GM12878 (cell line): ENCODE measurements around the gene ANP32E. TPM values are rescaled to one million over a fixed set of nuclear protein-coding genes. Genes with fewer than 3 reads are reported as not detected.

ENCODE experiments used
- ASH2L ChIP-seq: fragments of 300-600, 200-600 bp; sonication (generic); IDR thresholded peaks from 2 replicates; pipeline ENCODE4 v1.6.1; 2017; ENCODE audit warnings: low read depth, mild to moderate bottlenecking, borderline replicate concordance
- BACH1 ChIP-seq: fragments of 450-650 bp; IDR thresholded peaks from 2 replicates; pipeline ENCODE4 v1.6.1; 2017; ENCODE audit warnings: mild to moderate bottlenecking, borderline replicate concordance
- NFXL1 ChIP-seq: fragments of 450-650 bp; IDR thresholded peaks from 2 replicates; pipeline ENCODE4 v1.6.1; 2017; ENCODE audit warnings: antibody characterized with exemption, mild to moderate bottlenecking, borderline replicate concordance
- NR2C2 ChIP-seq: IDR thresholded peaks from 2 replicates; pipeline ENCODE4 v1.6.1; 2011; ENCODE audit warnings: borderline replicate concordance, low read depth; ENCODE audit not compliant: control insufficient read depth, insufficient read length
- TCF3 ChIP-seq: IDR thresholded peaks from 2 replicates; pipeline ENCODE4 v1.6.1; 2012; ENCODE audit warnings: low read depth, mild to moderate bottlenecking, low read length, borderline replicate concordance; ENCODE audit not compliant: insufficient read depth
- TCF7 ChIP-seq: IDR thresholded peaks from 2 replicates; pipeline ENCODE4 v1.6.1; 2014; ENCODE audit warnings: antibody characterized with exemption, borderline replicate concordance
- USF2 ChIP-seq: IDR thresholded peaks from 2 replicates; pipeline ENCODE4 v1.6.1; 2011; ENCODE audit warnings: low read depth, low read length, improper control_type of control experiment, borderline replicate concordance
- ZNF207 ChIP-seq: fragments of 450-650 bp; IDR thresholded peaks from 2 replicates; pipeline ENCODE4 v1.6.1; 2014; ENCODE audit warnings: antibody characterized with exemption, mild to moderate bottlenecking, borderline replicate concordance
- polyA plus RNA-seq, 11 experiments: library from polyadenylated mRNA; depleted of rRNA in 4 of 11; unstranded in 6 of 11; stranded (reverse) in 5 of 11; fragments of >200 nt; fragmentation: Nextera tagmentation in 4 of 11; fragmentation: Illumina TruSeq in 1 of 11; extraction: Ambion mirVana in 4 of 11; extraction: Trizol in 1 of 11; gene quantifications; 1 replicate in 1 of 11; 2 replicates in 10 of 11; pipeline versions ENCODE4 v1.2.1 to v1.2.3, GENCODE V29; 2011 to 2016; ENCODE audit warnings: inconsistent platforms in 2 of 11, missing spikeins in 2 of 11, low read depth in 1 of 11
- total RNA-seq, 4 experiments: library from RNA; depleted of rRNA in 3 of 4; stranded (reverse); fragments of >200 nt in 3 of 4; fragmentation: Illumina TruSeq in 1 of 4; extraction: Trizol in 1 of 4; gene quantifications; 2 replicates each; pipeline versions ENCODE4 v1.2.1 to v1.2.3, GENCODE V29; 2013 to 2021

The ANP32E gene
- total and polyA plus RNA-seq, 10 of the 15 experiments (the other 5 are each of a cell fraction or from before 2014, with no cell fraction given) = 59.2 to 250 (median 121) TPM

GRCh38 chr1:150257624-150258585 is 22.0 kb upstream of the ANP32E start, which contains the start of gene CA14 (continued):
- TF ChIP-seq BACH1 = no peak
- no peak for TF ChIP-seq NR2C2
- TF ChIP-seq USF2 = no peak
- no peak for TF ChIP-seq TCF7
- TF ChIP-seq TCF3 = no peak
- no peak for TF ChIP-seq ASH2L
- TF ChIP-seq ZNF207 = no peak
- TF ChIP-seq NFXL1 = no peak
